WI38 (cell line): ENCODE measurements around the gene RERE.

Experiments used
- H3K4me3 ChIP-seq: 2 replicates; pipeline ENCODE4 v1.5.1; 2011; ENCODE audit warnings: low read depth, mild to moderate bottlenecking, control low read depth, low read length
- TF ChIP-seq, protein P1 (sequence below): IDR thresholded peaks from 2 replicates; pipeline ENCODE4 v1.5.1; 2012; ENCODE audit warnings: low read depth, mild to moderate bottlenecking, control low read depth, low read length

Gene RERE

DNA sequence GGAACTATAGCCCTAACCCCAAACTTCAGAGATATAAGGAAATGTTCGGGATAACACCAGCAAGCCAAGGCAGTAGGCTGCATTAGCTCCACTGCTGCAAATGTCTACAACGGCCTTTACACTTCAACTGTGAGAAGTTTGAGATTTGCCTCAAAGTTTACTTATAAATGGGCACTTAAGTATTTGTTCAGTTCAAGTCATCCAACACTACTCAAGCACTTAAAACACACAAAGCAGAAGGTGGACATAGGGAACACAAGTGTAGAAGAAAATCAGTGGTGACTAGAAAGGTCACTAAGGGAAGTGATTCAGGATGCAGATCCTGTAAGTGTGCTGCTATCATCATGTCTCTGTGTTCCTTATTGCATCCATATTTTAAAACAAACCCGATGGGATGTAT is 278.9 kb downstream of the RERE start:
- TF ChIP-seq, protein P1, sequence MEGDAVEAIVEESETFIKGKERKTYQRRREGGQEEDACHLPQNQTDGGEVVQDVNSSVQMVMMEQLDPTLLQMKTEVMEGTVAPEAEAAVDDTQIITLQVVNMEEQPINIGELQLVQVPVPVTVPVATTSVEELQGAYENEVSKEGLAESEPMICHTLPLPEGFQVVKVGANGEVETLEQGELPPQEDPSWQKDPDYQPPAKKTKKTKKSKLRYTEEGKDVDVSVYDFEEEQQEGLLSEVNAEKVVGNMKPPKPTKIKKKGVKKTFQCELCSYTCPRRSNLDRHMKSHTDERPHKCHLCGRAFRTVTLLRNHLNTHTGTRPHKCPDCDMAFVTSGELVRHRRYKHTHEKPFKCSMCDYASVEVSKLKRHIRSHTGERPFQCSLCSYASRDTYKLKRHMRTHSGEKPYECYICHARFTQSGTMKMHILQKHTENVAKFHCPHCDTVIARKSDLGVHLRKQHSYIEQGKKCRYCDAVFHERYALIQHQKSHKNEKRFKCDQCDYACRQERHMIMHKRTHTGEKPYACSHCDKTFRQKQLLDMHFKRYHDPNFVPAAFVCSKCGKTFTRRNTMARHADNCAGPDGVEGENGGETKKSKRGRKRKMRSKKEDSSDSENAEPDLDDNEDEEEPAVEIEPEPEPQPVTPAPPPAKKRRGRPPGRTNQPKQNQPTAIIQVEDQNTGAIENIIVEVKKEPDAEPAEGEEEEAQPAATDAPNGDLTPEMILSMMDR, result no peak
- no peak overlapping the region for H3K4me3 ChIP-seq

DNA sequence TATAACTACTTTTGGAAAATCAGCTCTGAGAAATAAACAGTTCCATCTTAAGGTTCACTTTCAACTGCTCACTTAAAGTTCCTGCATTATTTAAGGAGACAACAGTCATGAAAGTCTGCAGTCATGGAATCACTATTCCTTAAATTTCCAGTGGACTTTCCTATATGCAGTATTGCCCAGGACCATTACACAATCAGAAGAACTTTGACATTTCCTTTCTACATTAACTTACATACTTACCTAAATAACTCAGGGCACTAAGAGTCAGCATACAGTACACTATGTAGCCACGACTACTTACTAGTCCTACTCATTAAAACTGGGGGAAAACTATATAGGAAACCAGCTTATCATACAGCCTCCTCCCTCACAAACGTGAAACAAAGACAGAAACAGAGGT is 279.4 kb downstream of the RERE start:
- no peak overlapping the region for H3K4me3 ChIP-seq
- TF ChIP-seq, protein P1, result no peak

DNA sequence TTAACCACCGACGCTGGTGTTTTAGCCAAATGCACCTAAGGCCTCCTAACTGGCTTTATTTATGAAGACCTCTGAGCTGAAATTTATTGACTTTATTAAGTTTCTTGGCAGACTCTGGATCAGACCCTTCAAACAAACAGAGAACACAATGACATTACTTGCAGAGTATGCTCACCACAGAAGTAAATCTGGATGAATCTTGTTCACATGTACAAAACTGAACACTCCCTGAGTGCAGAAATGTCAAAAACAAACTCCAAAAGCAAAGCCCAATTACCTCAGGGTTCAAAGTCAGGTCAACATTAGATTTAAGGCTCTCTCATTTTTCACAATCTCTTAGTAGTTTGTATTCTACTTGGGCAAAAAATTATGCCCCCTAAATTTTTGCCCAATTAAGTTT is 280.9 kb downstream of the RERE start:
- TF ChIP-seq, protein P1, result no peak
- H3K4me3 ChIP-seq, result no peak overlapping the region

DNA sequence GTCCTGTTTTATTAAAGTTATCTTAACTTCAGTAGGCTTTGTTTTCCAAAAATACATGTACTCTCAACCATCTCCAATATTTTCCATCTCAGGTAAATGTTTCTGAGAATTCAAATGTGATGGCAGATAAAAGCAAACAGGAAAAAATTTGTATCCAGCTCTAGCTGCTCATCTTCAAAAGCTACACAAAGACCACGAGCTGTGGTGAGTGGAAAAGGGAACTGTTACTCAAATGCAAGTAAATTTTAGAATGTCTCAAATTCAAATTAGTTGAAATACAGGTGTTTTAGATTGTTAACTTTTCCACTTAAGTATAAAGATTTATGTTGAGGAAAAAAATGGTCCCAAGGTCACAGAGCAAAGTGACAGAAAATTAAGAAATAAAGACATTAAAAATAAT is 283.5 kb downstream of the RERE start:
- H3K4me3 ChIP-seq, result no peak overlapping the region
- TF ChIP-seq, protein P1, result no peak

DNA sequence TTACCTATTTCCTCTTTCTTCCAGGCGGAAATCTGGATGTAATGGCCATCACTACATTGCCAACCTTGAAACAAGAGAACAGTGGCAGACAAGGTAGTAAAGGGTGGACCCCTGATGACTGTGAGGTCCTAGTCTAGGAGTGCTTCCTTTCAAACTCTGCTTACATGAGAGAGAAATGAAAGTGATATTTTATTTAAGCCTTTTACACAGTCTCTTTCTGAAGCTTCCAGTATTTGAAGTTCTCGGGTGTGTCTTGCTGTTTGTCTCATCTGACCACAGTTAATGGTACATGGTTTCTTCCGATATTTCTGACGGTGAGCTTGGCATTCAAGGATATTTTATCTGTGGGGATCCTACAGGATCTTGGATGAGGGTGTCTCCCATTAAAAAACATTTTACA is 284.3 kb downstream of the RERE start:
- no peak overlapping the region for H3K4me3 ChIP-seq
- TF ChIP-seq, protein P1, result no peak

DNA sequence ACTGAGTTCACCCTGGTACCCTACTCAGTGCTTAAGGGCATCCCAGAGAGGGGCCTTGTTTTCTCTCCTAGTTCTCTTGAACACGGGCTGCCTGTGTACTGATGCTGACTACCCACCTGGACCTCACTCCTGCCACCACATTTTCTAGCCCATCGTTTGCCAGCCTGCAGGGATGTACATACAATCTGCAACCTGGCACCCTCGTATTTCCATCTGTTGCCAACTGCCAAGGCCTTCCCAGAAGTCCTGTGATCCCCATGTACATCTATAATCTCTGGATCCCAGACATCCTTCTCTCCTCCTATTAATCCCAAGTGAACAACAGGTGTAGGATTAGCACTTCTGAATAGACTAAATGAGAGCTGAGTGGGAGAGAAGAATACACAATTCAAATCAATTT is 287.5 kb downstream of the RERE start:
- TF ChIP-seq, protein P1, result no peak
- H3K4me3 ChIP-seq, result no peak overlapping the region

DNA sequence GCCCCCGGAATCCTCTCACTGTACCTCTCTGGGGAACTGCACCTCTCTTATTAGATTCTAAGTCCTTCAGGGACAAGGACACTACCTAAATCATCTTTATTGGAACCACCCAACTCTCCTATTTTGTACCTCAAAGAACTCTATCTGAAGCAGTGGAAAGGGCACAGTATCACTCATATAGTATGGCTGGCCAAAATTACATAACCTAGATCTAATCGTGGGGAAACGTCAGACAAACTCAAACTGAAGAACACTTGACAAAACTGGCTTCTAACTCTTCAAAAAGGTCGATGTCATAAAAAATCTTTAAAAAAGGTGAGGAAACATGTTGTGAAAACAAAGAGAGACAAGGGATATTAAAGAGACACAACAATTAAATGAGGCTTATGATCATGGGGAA is 289.5 kb downstream of the RERE start:
- no peak overlapping the region for H3K4me3 ChIP-seq
- TF ChIP-seq, protein P1, result no peak
